Cardiac muscle cell (in vitro differentiated cells and primary cell): ENCODE measurements around the gene RFPL4A. TPM values are rescaled to one million over a fixed set of nuclear protein-coding genes. Genes with fewer than 3 reads are reported as not detected.
"Not testable (repeated sequence)": the region's sequence is repeated elsewhere in the genome, so short reads cannot be mapped to it uniquely, and the experiment has no call there.

Source experiments
- DNase-seq, 2 donors: peaks; one replicate each; pipeline versions ENCODE4 v3.0.0 to v3.0.0-alpha.2; 2010 to 2017; ENCODE audit warnings: low read depth in 1 of 2, low spot score in 1 of 2
- H3K27ac ChIP-seq: fragments of 200-600 bp; sonication (generic); 2 replicates; pipeline ENCODE4 v1.5.1; 2016
- H3K27me3 ChIP-seq: fragments of 200-600 bp; sonication (generic); 2 replicates; pipeline ENCODE4 v1.6.0; 2016; ENCODE audit warnings: control low read depth
- H3K36me3 ChIP-seq: fragments of 200-600 bp; sonication (generic); 2 replicates; pipeline ENCODE4 v1.5.1; 2016; ENCODE audit warnings: control low read depth
- H3K4me1 ChIP-seq: fragments of 200-600 bp; sonication (generic); 2 replicates; pipeline ENCODE4 v1.8.1; 2017; ENCODE audit warnings: low read depth, mild to moderate bottlenecking, mixed run types
- H3K4me3 ChIP-seq: fragments of 200-600 bp; sonication (generic); 2 replicates; pipeline ENCODE4 v1.5.1; 2016; ENCODE audit warnings: mild to moderate bottlenecking
- H3K9me3 ChIP-seq: fragments of 200-600 bp; sonication (generic); 2 replicates; pipeline ENCODE4 v1.5.1; 2017; ENCODE audit warnings: low read depth, mild to moderate bottlenecking, control low read depth
- CTCF ChIP-seq: IDR thresholded peaks from 2 replicates; pipeline ENCODE4 v1.5.1; 2012; ENCODE audit warnings: low read depth, mild to moderate bottlenecking, low read length
- polyA plus RNA-seq: library from polyadenylated mRNA; unstranded; fragments of >200 nt; fragmentation: Nextera tagmentation; extraction: Ambion mirVana; gene quantifications from 2 replicates; pipeline ENCODE4 v1.2.1, GENCODE V29; 2016
- total RNA-seq: library from RNA; depleted of rRNA; stranded (reverse); fragments of >200 nt; gene quantifications from 2 replicates; pipeline ENCODE4 v1.2.3, GENCODE V29; 2016

Gene RFPL4A
- total and polyA plus RNA-seq, 2 experiments from 2014 or later: not detected

GRCh38 chr19:55720214-55720746 lies 38.6 kb upstream of the RFPL4A start:
- H3K4me3 ChIP-seq: no peak overlapping the region
- TF ChIP-seq CTCF: no peak
- H3K27me3 ChIP-seq: no peaks in the 10 kb centered on the region
- no peaks in the 10 kb centered on the region for H3K9me3 ChIP-seq
- no peak overlapping the region for H3K27ac ChIP-seq
- no peak for DNase-seq
- H3K4me1 ChIP-seq: no peaks in the 10 kb centered on the region
- no peaks in the 10 kb centered on the region for H3K36me3 ChIP-seq

GRCh38 chr19:55720801-55721200 lies 38.1 kb upstream of the RFPL4A start:
- DNase-seq: no peak
- Histone ChIP-seq H3K27ac (no peak overlapping the region), H3K9me3 (no peaks in the 10 kb centered on the region), H3K4me3 (no peak overlapping the region), H3K36me3 (no peaks in the 10 kb centered on the region), H3K27me3 (no peaks in the 10 kb centered on the region), H3K4me1 (no peaks in the 10 kb centered on the region)
- no peak for TF ChIP-seq CTCF

GRCh38 chr19:55723491-55723890 lies 35.4 kb upstream of the RFPL4A start:
- no peaks in the 10 kb centered on the region for H3K36me3 ChIP-seq
- H3K9me3 ChIP-seq: no peaks in the 10 kb centered on the region
- no peak for DNase-seq
- H3K27me3 ChIP-seq: no peaks in the 10 kb centered on the region
- no peak for TF ChIP-seq CTCF
- no peak overlapping the region for H3K4me3 ChIP-seq
- H3K27ac ChIP-seq: no peak overlapping the region
- H3K4me1 ChIP-seq: no peaks in the 10 kb centered on the region

GRCh38 chr19:55730378-55730777 lies 28.5 kb upstream of the RFPL4A start:
- H3K27me3 ChIP-seq, DNase-seq, H3K36me3 ChIP-seq, H3K27ac ChIP-seq, H3K4me1 ChIP-seq, H3K9me3 ChIP-seq, H3K4me3 ChIP-seq: not testable (repeated sequence)

- no peak for TF ChIP-seq CTCF
- no peak within 1 kb of the TSS for H3K27ac ChIP-seq
- no peaks in the 10 kb centered on the region for H3K27me3 ChIP-seq
- no peaks in the 10 kb centered on the region for H3K9me3 ChIP-seq
- no peaks in the 10 kb centered on the region for H3K36me3 ChIP-seq
- no peak for DNase-seq
- no peak within 1 kb of the TSS for H3K4me3 ChIP-seq
- H3K4me1 ChIP-seq: no peaks in the 10 kb centered on the region
Measured at GRCh38 chr19:55738302-55738701, 20.6 kb upstream of the RFPL4A start, which contains the start of gene NLRP9. Gene NLRP9, minus strand, starts transcription at chr19:55738402. Its CDS starts 28 bp downstream, at chr19:55738374.

GRCh38 chr19:55750715-55751114 lies 8.2 kb upstream of the RFPL4A start:
- H3K4me1 ChIP-seq: no peaks in the 10 kb centered on the region
- no peak overlapping the region for H3K4me3 ChIP-seq
- H3K36me3 ChIP-seq: no peaks in the 10 kb centered on the region
- no peak for DNase-seq
- H3K27ac ChIP-seq: no peak overlapping the region
- no peaks in the 10 kb centered on the region for H3K27me3 ChIP-seq
- peaks cover 4% of the 10 kb centered on the region for H3K9me3 ChIP-seq
- no peak for TF ChIP-seq CTCF
